OCI-LY7 (cell line): Measurements from ENCODE around the gene CTSH. TPM values are rescaled to one million over a fixed set of nuclear protein-coding genes. Genes with fewer than 3 reads are reported as not detected.

ENCODE experiments used
- BruUV-seq: library from RNA; stranded (reverse); fragments of 400-500 nt; replicated peaks from 2 replicates; lab custom pipeline; 2021; lab: Mats Ljungman, UMichigan
- CTCF ChIA-PET: fragments of 300-600 bp; sonication (Branson Sonifier 250); formaldehyde crosslinking; loops from one replicate; lab custom pipeline; 2022; ENCODE audit warnings: antibody characterized with exemption; ENCODE audit not compliant: unreplicated experiment; lab: Charles Lee
- POLR2A ChIA-PET: fragments of 300-600 bp; sonication (Branson Sonifier 250); formaldehyde crosslinking; loops from one replicate; lab custom pipeline; 2022; ENCODE audit warnings: antibody characterized with exemption; lab: Charles Lee
- DNase-seq: peaks from one replicate; pipeline ENCODE4 v3.0.0-alpha.2; 2015; ENCODE audit warnings: low spot score
- H2AFZ ChIP-seq: fragments of 200-600 bp; sonication (generic), shearing (Covaris generic); 2 replicates; pipeline ENCODE4 v1.6.1; 2014; ENCODE audit warnings: mild to moderate bottlenecking, antibody characterized with exemption, low read length, moderate library complexity
- H3K27ac ChIP-seq: fragments of 200-600 bp; sonication (generic); 2 replicates; pipeline ENCODE4 v1.5.1; 2014; ENCODE audit warnings: mixed run types, low read depth, mild to moderate bottlenecking, moderate library complexity, low read length, inconsistent platforms; ENCODE audit not compliant: poor library complexity, severe bottlenecking
- H3K36me3 ChIP-seq: fragments of 200-600 bp; sonication (generic); 2 replicates; pipeline ENCODE4 v1.6.1; 2014; ENCODE audit warnings: mild to moderate bottlenecking, antibody characterized with exemption, low read length, moderate library complexity, mixed read lengths; ENCODE audit not compliant: insufficient read depth
- H3K4me1 ChIP-seq: fragments of 200-600 bp; sonication (generic); 2 replicates; pipeline ENCODE4 v1.5.1; 2014; ENCODE audit warnings: mild to moderate bottlenecking, low read length; ENCODE audit not compliant: insufficient read depth, poor library complexity, severe bottlenecking
- H3K4me2 ChIP-seq: fragments of 200-600 bp; sonication (generic); 2 replicates; pipeline ENCODE4 v1.6.1; 2014; ENCODE audit warnings: mild to moderate bottlenecking, low read length
- H3K4me3 ChIP-seq: fragments of 200-600 bp; sonication (generic); 2 replicates; pipeline ENCODE4 v1.5.1; 2014; ENCODE audit warnings: mild to moderate bottlenecking, low read depth, low read length; ENCODE audit not compliant: poor library complexity, severe bottlenecking
- H3K79me2 ChIP-seq: fragments of 200-600 bp; sonication (generic); 2 replicates; pipeline ENCODE4 v1.6.1; 2016; ENCODE audit warnings: low read depth, mild to moderate bottlenecking, low read length, moderate library complexity, mixed read lengths; ENCODE audit not compliant: insufficient read depth
- H3K9me2 ChIP-seq: fragments of 200-600 bp; sonication (generic); 2 replicates; pipeline ENCODE4 v1.6.1; 2016; ENCODE audit warnings: mild to moderate bottlenecking, low read length, mixed read lengths; ENCODE audit not compliant: insufficient read depth
- H3K9me3 ChIP-seq: fragments of 200-600 bp; sonication (generic); 2 replicates; pipeline ENCODE4 v1.6.1; 2014; ENCODE audit warnings: mild to moderate bottlenecking, mixed run types, low read length, mixed read lengths
- H4K20me1 ChIP-seq: fragments of 200-600 bp; sonication (generic); 2 replicates; pipeline ENCODE4 v1.6.1; 2014; ENCODE audit warnings: mild to moderate bottlenecking, antibody characterized with exemption, low read length, moderate library complexity, mixed read lengths; ENCODE audit not compliant: insufficient read depth
- CTCF ChIP-seq: fragments of 200-600 bp; sonication (generic); conservative IDR thresholded peaks from 2 replicates; pipeline ENCODE4 v1.5.1; 2014; ENCODE audit warnings: mild to moderate bottlenecking, antibody characterized with exemption, low read length, moderate library complexity, mixed read lengths
- EZH2phosphoT487 ChIP-seq: fragments of 200-600 bp; sonication (generic); IDR thresholded peaks from 2 replicates; pipeline ENCODE4 v1.6.1; 2018; ENCODE audit warnings: low read depth, borderline replicate concordance, mild to moderate bottlenecking, mixed run types, antibody characterized with exemption, low read length, moderate library complexity, mixed read lengths
- intact Hi-C: fragments of 100-400 bp; cut with micrococcal nuclease; formaldehyde crosslinking; loops from one replicate; pipeline ENCODE4 v1.10.0; 2022; ENCODE audit not compliant: unreplicated experiment
- total RNA-seq, 2 experiments: library from RNA; depleted of rRNA in 1 of 2; stranded (reverse); fragments of >200 nt in 1 of 2; shearing (Covaris generic) in 1 of 2; gene quantifications; 2 replicates each; pipeline ENCODE4 v1.2.3, GENCODE V29; 2014 to 2022

Gene CTSH
- total RNA-seq, 2 experiments from 2014 or later, result 21.5 to 26.9 TPM

- intact Hi-C loops, result no loop called here
- H3K4me1 ChIP-seq, result no peaks in the 10 kb centered on the region
- no peaks in the 10 kb centered on the region for H3K79me2 ChIP-seq
- no peak overlapping the region for H3K27ac ChIP-seq
- H3K4me3 ChIP-seq, result no peak overlapping the region
- no peak for DNase-seq
- no peak overlapping the region for H2AFZ ChIP-seq
- TF ChIP-seq EZH2phosphoT487, result no peak
- no peak for TF ChIP-seq CTCF
- H3K4me2 ChIP-seq, result no peak overlapping the region
- peaks cover 46% of the 10 kb centered on the region for H3K36me3 ChIP-seq
- H4K20me1 ChIP-seq, result no peaks in the 10 kb centered on the region
- ChIA-PET CTCF (no interaction called here), POLR2A (interaction anchor here (0.6 kb wide), 1 partner anchor 1315 kb away, joined by 5 read pairs; no protein-coding TSS in a partner anchor)
- no peaks in the 10 kb centered on the region for H3K9me2 ChIP-seq
- no TSS peak for BruUV-seq
- no peaks in the 10 kb centered on the region for H3K9me3 ChIP-seq
Observed at GRCh38 chr15:78923015-78923414, 21.8 kb downstream of the CTSH start.

GRCh38 chr15:78922527-78922926 lies 22.3 kb downstream of the CTSH start:
- intact Hi-C loops, result no loop called here
- H2AFZ ChIP-seq, result no peak overlapping the region
- H3K27ac ChIP-seq, result no peak overlapping the region
- POLR2A ChIA-PET, result interaction anchor here (0.6 kb wide), 1 partner anchor 1316 kb away, joined by 5 read pairs; no protein-coding TSS in a partner anchor
- CTCF ChIA-PET, result no interaction called here
- H3K4me3 ChIP-seq, result no peak overlapping the region
- TF ChIP-seq EZH2phosphoT487, result no peak
- no peak for TF ChIP-seq CTCF
- H3K79me2 ChIP-seq, result no peaks in the 10 kb centered on the region
- DNase-seq, result no peak
- peaks cover 51% of the 10 kb centered on the region for H3K36me3 ChIP-seq
- no peaks in the 10 kb centered on the region for H3K9me3 ChIP-seq
- no peaks in the 10 kb centered on the region for H4K20me1 ChIP-seq
- no peaks in the 10 kb centered on the region for H3K4me1 ChIP-seq
- H3K4me2 ChIP-seq, result no peak overlapping the region
- BruUV-seq, result no TSS peak
- no peaks in the 10 kb centered on the region for H3K9me2 ChIP-seq

GRCh38 chr15:78921940-78922339 lies 22.9 kb downstream of the CTSH start:
- H3K4me2 ChIP-seq, result no peak overlapping the region
- intact Hi-C loops, result no loop called here
- peaks cover 51% of the 10 kb centered on the region for H3K36me3 ChIP-seq
- POLR2A ChIA-PET, result interaction anchor here (0.8 kb wide), 1 partner anchor 10 kb away, joined by 3 read pairs; no protein-coding TSS in a partner anchor
- H3K4me3 ChIP-seq, result no peak overlapping the region
- H3K9me2 ChIP-seq, result no peaks in the 10 kb centered on the region
- DNase-seq, result no peak
- H3K9me3 ChIP-seq, result no peaks in the 10 kb centered on the region
- no TSS peak for BruUV-seq
- H4K20me1 ChIP-seq, result no peaks in the 10 kb centered on the region
- no peaks in the 10 kb centered on the region for H3K4me1 ChIP-seq
- no peak overlapping the region for H2AFZ ChIP-seq
- H3K27ac ChIP-seq, result no peak overlapping the region
- CTCF ChIA-PET, result no interaction called here
- TF ChIP-seq CTCF, result no peak
- TF ChIP-seq EZH2phosphoT487, result no peak
- H3K79me2 ChIP-seq, result no peaks in the 10 kb centered on the region
